Right cardiac atrium (tissue), 5 donors: Measurements from ENCODE around the gene TMEM108. TPM values are rescaled to one million over a fixed set of nuclear protein-coding genes. Genes with fewer than 3 reads are reported as not detected.

ENCODE experiments used
- ATAC-seq, 2 donors: fragments of 200-7000 bp; cut with Tn5 transposase; one replicate each; pipeline versions ENCODE4 v1.8.0 to v1.9.1; 2020; ENCODE audit warnings: moderate library complexity in 2 of 2, mild to moderate bottlenecking in 1 of 2
- DNase-seq, 3 donors: peaks; one replicate each; pipeline ENCODE4 v3.0.0-alpha.2; 2020
- H3K27ac ChIP-seq: one replicate; pipeline ENCODE4 v1.5.1; 2013; ENCODE audit warnings: mild to moderate bottlenecking, low read length, control low read depth, moderate library complexity
- H3K27me3 ChIP-seq: one replicate; pipeline ENCODE4 v1.6.1; 2013; ENCODE audit not compliant: control insufficient read depth, insufficient read depth
- H3K4me1 ChIP-seq: one replicate; pipeline ENCODE4 v1.6.1; 2013; ENCODE audit warnings: low read length; ENCODE audit not compliant: control insufficient read depth, insufficient read depth
- H3K4me3 ChIP-seq: one replicate; pipeline ENCODE4 v1.5.1; 2013; ENCODE audit warnings: low read length, control low read depth
- H3K9me3 ChIP-seq: one replicate; pipeline ENCODE4 v1.6.1; 2013; ENCODE audit warnings: low read length; ENCODE audit not compliant: control insufficient read depth
- WGBS: extraction: QIAGEN DNeasy Blood & Tissue Kit; methylation state at CpG from one replicate; pipeline ENCODE4 v1.1.7; 2013; 5-methylcytosine and 5-hydroxymethylcytosine counted together
- intact Hi-C, 4 donors: fragments of 100-400 bp; cut with DNase I; formaldehyde crosslinking; loops; one replicate each; pipeline versions ENCODE4 v1.11.0 to v1.14.0; 2022 to 2023
- polyA plus RNA-seq: library from polyadenylated mRNA; stranded (reverse); fragments of 200-250 nt; gene quantifications from one replicate; pipeline ENCODE4 v1.2.3, GENCODE V29; 2013
- total RNA-seq, 4 donors: library from RNA; stranded (reverse); fragmentation: NEBNext Ultra II Directional; extraction: Animal tissue kit (Norgen Biotek cat#: 25700); gene quantifications; one replicate each; pipeline ENCODE4 v1.2.1, GENCODE V29; 2021
- donor health status: healthy with polysubstance abuse.
- donor health status: DM: no; HTN: yes; CAD: no.
- donor health status: DM: no; HTN: no; CAD: no.
- donor health status: DM: no; HTN: yes; CAD: no; lungs with severe emphysema.
- donor health status: DM: yes; HTN: yes; CAD: no.

Gene TMEM108
- total and polyA plus RNA-seq, 5 donors, result 5.2 to 20.3 (median 13.2) TPM

- 79% methylated on average over 2 of the region's 2 CpGs for WGBS
- no peaks in the 10 kb centered on the region for H3K4me1 ChIP-seq
- intact Hi-C loops, result no loop called here
- ATAC-seq, result peak in 1 of 2 donors; percentile 39
- H3K9me3 ChIP-seq, result no peaks in the 10 kb centered on the region
- H3K4me3 ChIP-seq, result no peak overlapping the region
- H3K27ac ChIP-seq, result no peak overlapping the region
- DNase-seq, result no peak
- H3K27me3 ChIP-seq, result no peaks in the 10 kb centered on the region
Observed at GRCh38 chr3:133053532-133053931, 15.3 kb downstream of the TMEM108 start.

GRCh38 chr3:133054586-133054985, 16.4 kb downstream of the TMEM108 start:
- Histone ChIP-seq H3K27ac (no peak overlapping the region), H3K9me3 (no peaks in the 10 kb centered on the region), H3K27me3 (no peaks in the 10 kb centered on the region), H3K4me3 (no peak overlapping the region), H3K4me1 (no peaks in the 10 kb centered on the region)
- intact Hi-C loops, result no loop called here
- 71% methylated on average over 1 of the region's 1 CpG for WGBS
- ATAC-seq, result no peak
- DNase-seq, result no peak

GRCh38 chr3:133055339-133055738, 17.1 kb downstream of the TMEM108 start:
- H3K27me3 ChIP-seq, result no peaks in the 10 kb centered on the region
- intact Hi-C loops, result no loop called here
- H3K27ac ChIP-seq, result no peak overlapping the region
- H3K4me1 ChIP-seq, result no peaks in the 10 kb centered on the region
- H3K4me3 ChIP-seq, result no peak overlapping the region
- no peak for DNase-seq
- WGBS, result 54% methylated on average over 1 of the region's 1 CpG
- H3K9me3 ChIP-seq, result no peaks in the 10 kb centered on the region
- ATAC-seq, result no peak

GRCh38 chr3:133058243-133058642, 20.1 kb downstream of the TMEM108 start:
- H3K4me1 ChIP-seq, result no peaks in the 10 kb centered on the region
- no peak overlapping the region for H3K4me3 ChIP-seq
- no peak overlapping the region for H3K27ac ChIP-seq
- no peaks in the 10 kb centered on the region for H3K9me3 ChIP-seq
- WGBS, result 84% methylated on average over 4 of the region's 4 CpGs
- ATAC-seq, result no peak
- H3K27me3 ChIP-seq, result no peaks in the 10 kb centered on the region
- no peak for DNase-seq
- intact Hi-C loops, result no loop called here

GRCh38 chr3:133058831-133059230, 20.6 kb downstream of the TMEM108 start:
- no peak for DNase-seq
- 61% methylated on average over 6 of the region's 6 CpGs for WGBS
- intact Hi-C loops, result no loop called here
- H3K27ac ChIP-seq, result no peak overlapping the region
- no peak overlapping the region for H3K4me3 ChIP-seq
- H3K27me3 ChIP-seq, result no peaks in the 10 kb centered on the region
- no peak for ATAC-seq
- H3K4me1 ChIP-seq, result no peaks in the 10 kb centered on the region
- no peaks in the 10 kb centered on the region for H3K9me3 ChIP-seq

GRCh38 chr3:133065193-133065961, 27.2 kb downstream of the TMEM108 start:
- Histone ChIP-seq H3K4me1 (peaks cover 1% of the 10 kb centered on the region), H3K27me3 (no peaks in the 10 kb centered on the region), H3K9me3 (no peaks in the 10 kb centered on the region), H3K27ac (no peak overlapping the region), H3K4me3 (no peak overlapping the region)
- DNase-seq (no peak), ATAC-seq (no peak)
- intact Hi-C loops, result no loop called here
- WGBS, result 96% methylated on average over 7 of the region's 7 CpGs

GRCh38 chr3:133066026-133066425, 27.8 kb downstream of the TMEM108 start:
- H3K27me3 ChIP-seq, result no peaks in the 10 kb centered on the region
- 84% methylated on average over 2 of the region's 2 CpGs for WGBS
- intact Hi-C loops, result no loop called here

GRCh38 chr3:133069556-133070286, 31.5 kb downstream of the TMEM108 start:
- peak in 1 of 2 donors; percentile 52 for ATAC-seq
- no peaks in the 10 kb centered on the region for H3K27me3 ChIP-seq
- intact Hi-C loops, result no loop called here
- peaks cover 1% of the 10 kb centered on the region for H3K4me1 ChIP-seq
- H3K27ac ChIP-seq, result no peak overlapping the region
- H3K4me3 ChIP-seq, result no peak overlapping the region
- DNase-seq, result no peak
- 96% methylated on average over 2 of the region's 2 CpGs for WGBS
- no peaks in the 10 kb centered on the region for H3K9me3 ChIP-seq

More at GRCh38 chr3:133066026-133066425, 27.8 kb downstream of the TMEM108 start:
- ATAC-seq, result no peak
- Histone ChIP-seq H3K4me3 (no peak overlapping the region), H3K27ac (no peak overlapping the region), H3K4me1 (peaks cover 1% of the 10 kb centered on the region), H3K9me3 (no peaks in the 10 kb centered on the region)
- DNase-seq, result no peak

GRCh38 chr3:133074977-133075376, 36.8 kb downstream of the TMEM108 start:
- no peak for ATAC-seq
- no peaks in the 10 kb centered on the region for H3K4me1 ChIP-seq
- intact Hi-C loops, result no loop called here

GRCh38 chr3:133077688-133078087, 39.5 kb downstream of the TMEM108 start:
- 64% methylated on average over 3 of the region's 3 CpGs for WGBS
- intact Hi-C loops, result no loop called here
- H3K4me1 ChIP-seq, result no peaks in the 10 kb centered on the region
- no peak overlapping the region for H3K27ac ChIP-seq
- H3K27me3 ChIP-seq, result no peaks in the 10 kb centered on the region
- no peaks in the 10 kb centered on the region for H3K9me3 ChIP-seq
- no peak overlapping the region for H3K4me3 ChIP-seq
- ATAC-seq, result no peak
- no peak for DNase-seq

More at GRCh38 chr3:133074977-133075376, 36.8 kb downstream of the TMEM108 start:
- DNase-seq, result no peak
- WGBS, result 84% methylated on average over 4 of the region's 4 CpGs
- Histone ChIP-seq H3K4me3 (no peak overlapping the region), H3K27ac (no peak overlapping the region), H3K27me3 (no peaks in the 10 kb centered on the region), H3K9me3 (no peaks in the 10 kb centered on the region)

- no peaks in the 10 kb centered on the region for H3K9me3 ChIP-seq
- no peaks in the 10 kb centered on the region for H3K4me1 ChIP-seq
- intact Hi-C loops, result no loop called here
- H3K27me3 ChIP-seq, result no peaks in the 10 kb centered on the region
- no peak overlapping the region for H3K4me3 ChIP-seq
- no peak for ATAC-seq
- no peak for DNase-seq
- 66% methylated on average over 3 of the region's 3 CpGs for WGBS
- H3K27ac ChIP-seq, result no peak overlapping the region
Observed at GRCh38 chr3:133079621-133080020, 41.4 kb downstream of the TMEM108 start.
